ENCODE data around the gene ZNF367.
A peak's percentile ranks its signal among the peaks of the same experiment; 100 is the strongest.

ZNF367 gene

GRCh38 chr9:96436063-96436455 lies 17.9 kb upstream of the ZNF367 start:
- DNase-seq, result no peak

DNA sequence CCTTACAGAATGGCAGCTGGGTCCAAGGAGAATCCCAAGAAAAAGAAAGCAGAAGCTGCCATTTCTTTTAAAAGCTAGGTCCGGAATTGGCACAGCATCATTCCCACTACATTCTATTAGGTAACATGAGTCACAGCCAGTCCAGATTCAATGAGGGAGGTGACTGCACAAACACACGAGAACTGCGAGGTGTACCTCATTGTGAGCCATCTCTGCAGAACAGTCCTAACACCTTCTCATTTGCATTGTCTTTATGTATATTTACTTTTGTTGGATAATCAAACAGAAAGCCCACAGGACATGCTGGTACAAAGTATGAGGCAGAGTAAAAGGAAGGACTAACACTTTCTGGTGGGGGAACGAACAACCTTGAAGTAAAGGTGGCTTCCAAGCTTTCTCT lies 17.2 kb upstream of the ZNF367 start:
- DNase-seq, result no peak

DNA sequence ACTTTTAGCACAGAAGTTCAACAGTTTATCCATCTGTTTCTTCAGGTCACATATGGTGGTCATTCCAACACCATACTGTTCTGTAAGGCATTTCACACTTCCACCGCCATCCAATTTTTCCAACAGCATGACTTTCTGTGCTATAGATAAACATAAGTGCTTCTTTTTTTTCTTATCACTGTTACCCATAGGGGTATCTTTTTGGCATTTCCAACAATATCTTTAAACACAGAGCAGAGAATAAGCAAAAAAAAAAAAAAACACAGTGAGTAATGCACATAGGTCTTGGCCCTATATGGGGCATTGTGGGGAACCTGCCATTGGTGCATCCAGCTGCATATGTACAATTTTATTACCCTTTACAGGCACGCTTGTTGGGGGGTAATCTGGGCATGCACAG lies 12.2 kb upstream of the ZNF367 start:
- DNase-seq, result no peak

GRCh38 chr9:96429732-96430131 lies 11.6 kb upstream of the ZNF367 start:
- no peak for DNase-seq

GRCh38 chr9:96425500-96426169 lies 7.5 kb upstream of the ZNF367 start:
- no peak for DNase-seq

GRCh38 chr9:96423985-96424336 lies 5.8 kb upstream of the ZNF367 start:
- DNase-seq, result no peak

GRCh38 chr9:96423322-96423984 lies 5.3 kb upstream of the ZNF367 start:
- DNase-seq, result no peak

DNA sequence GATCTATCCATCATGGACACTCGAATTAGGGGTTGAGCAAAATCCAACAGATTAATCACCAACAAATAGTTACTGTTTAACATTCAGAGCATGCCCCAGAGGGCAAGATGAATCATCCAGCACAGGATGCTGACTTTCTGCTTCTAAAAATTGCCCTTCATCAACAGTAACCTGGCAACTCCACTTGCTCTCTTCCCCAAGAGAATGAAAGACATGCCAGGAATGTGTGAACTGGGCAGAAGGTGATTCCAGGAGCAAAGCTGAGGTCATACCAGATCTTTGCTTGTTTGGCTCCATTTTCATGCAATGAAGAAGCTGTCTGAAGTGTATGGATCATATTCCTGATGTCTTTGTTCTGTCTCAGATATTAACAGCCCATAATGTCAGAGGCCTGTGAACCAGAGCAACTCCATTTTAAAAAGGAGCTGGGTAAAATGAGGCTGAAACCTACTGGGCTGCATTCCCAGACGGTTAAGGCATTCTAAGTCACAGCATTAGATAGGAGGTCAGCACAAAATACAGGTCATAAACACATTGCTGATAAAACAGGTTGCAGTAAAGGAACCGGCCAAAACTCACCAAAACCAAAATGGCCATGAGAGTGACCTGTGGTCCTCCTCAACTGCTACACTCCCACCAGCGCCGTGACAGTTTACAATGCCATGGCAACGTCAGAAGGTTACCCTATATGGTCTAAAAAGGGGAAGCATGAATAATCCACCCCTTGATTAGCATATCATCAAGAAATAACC lies 2.5 kb upstream of the ZNF367 start:
- no peak for DNase-seq

DNA sequence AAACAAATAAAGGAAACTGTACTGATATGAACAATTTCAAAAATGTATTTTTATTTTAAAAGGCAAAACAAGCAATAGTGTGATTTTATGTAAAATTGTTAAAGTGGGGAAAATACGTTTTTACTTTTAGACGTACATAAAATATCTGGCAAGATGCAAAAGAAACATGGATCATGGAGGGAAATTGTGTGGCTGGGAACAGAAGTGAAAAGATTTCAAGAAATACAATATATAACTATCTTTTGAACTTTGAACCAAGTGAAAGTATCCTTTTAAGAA lies 1.5 kb upstream of the ZNF367 start:
- DNase-seq, result no peak

GRCh38 chr9:96418920-96419690 lies 935 bp upstream of the ZNF367 start:
- DNase-seq, result peak; percentile 56

DNA sequence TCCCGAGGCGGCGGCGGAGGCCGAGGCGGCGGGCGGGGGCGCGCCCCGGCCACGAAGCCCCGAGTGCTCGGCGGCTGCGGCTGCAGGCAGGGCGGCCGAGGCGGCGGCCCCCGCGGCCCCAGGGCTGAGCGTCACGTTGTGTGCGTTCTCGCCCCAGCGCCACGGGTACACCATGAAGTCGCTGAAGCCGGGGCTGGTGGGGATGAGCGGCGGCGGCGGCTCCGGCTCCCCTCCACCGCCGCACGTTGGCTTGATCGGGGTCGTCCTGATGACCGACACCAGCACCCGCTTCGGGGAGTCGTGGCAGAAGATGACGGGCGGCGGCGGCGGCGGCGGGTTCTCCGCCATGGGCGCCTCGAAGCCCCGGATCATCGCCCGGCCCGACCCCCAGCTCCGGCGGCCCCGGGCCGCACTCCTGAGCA lies 498 bp downstream of the ZNF367 start:
- no peak for DNase-seq

DNA sequence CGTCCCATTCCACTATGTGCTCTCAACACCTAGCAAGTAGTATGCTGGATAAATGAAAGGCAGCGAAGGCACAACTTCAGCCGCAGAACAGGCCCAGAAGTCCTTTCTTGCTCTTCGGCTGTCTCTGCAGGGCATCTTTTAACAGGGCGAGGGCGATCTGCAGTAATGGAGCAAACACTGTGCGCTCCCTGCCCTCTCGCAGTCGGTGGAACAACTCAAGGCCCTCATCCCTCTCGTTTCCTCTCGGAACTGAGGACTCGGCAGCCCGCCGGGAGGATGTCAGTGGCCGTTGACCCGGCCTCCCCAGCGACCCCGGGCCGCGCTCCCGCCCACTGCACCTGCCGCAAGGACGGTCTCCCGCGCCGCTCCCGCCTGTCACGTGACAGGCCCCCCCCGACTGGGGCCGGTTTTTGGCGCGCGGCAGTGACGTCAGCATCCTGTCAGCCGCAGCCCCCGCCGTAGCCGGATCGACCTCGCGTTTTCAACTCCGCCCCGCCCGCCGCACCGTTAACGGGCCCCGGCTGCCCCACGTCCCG lies 1.1 kb downstream of the ZNF367 start:
- DNase-seq, result peak; percentile 92

GRCh38 chr9:96413302-96414221 lies 4.6 kb downstream of the ZNF367 start:
- peak; percentile 59 for DNase-seq

DNA sequence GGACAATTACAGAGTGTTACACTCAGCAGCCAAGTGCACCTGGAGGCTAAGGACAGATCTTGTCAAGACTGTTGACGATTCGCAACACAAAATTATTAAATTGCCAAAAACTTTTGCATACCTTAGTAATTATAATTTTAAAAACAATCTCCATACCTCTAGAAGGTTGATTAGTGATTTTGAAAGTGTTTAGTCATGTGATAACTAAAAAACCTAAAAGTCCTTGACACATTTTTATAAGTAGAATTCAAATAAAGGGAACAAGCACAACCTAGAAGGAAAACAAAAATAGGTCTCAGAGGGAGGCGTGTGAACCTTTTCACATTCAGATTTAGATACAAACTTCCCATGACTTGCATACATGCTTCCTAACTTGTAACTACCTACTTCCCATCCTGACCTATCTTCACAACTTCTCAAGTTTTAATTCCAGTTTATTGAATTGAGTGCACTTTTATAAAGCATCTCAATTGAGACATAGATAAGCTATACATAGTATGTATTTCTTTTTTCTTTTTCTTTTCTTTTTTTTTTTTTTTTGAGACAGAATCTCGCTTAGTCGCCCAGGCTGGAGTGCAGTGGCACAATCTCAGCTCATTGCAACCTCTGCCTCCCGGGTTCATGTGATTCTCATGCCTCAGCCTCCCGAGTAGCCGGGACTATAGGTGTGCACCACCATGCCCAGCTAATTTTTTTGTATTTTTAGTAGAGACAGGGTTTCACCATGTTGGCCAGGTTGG lies 5.8 kb downstream of the ZNF367 start:
- no peak for DNase-seq

DNA sequence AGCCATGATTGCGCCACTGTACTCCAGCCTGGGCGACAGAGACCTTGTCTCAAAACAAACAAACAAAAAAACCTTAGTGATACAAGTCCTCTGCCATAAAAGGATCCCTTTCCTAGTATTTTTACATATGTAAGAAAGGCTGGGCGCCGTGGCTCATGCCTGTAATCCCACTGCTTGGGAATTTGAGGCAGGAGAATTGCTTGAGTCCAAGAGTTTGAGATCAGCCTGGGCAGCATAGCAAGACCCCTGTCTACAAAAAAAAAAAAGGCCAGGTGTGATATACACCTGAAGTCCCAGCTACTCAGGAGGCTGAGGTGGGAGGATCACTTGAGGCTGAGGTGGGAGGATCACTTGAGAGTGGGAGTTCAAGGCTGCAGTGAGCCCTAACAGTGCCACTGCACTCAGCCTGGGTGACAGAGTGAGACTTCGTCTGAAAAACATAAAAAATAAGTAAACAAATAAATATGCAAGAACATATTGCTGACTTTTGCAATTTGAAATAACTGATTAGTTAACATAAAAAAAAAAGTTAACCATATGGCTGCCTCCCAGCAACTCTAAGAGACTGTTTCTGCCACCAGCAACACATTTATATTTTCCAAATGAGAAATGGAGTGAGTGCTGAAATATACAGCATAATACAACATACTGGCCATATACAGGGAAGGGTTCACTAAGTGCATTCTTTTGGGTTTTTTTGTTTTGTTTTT lies 6.9 kb downstream of the ZNF367 start:
- no peak for DNase-seq

DNA sequence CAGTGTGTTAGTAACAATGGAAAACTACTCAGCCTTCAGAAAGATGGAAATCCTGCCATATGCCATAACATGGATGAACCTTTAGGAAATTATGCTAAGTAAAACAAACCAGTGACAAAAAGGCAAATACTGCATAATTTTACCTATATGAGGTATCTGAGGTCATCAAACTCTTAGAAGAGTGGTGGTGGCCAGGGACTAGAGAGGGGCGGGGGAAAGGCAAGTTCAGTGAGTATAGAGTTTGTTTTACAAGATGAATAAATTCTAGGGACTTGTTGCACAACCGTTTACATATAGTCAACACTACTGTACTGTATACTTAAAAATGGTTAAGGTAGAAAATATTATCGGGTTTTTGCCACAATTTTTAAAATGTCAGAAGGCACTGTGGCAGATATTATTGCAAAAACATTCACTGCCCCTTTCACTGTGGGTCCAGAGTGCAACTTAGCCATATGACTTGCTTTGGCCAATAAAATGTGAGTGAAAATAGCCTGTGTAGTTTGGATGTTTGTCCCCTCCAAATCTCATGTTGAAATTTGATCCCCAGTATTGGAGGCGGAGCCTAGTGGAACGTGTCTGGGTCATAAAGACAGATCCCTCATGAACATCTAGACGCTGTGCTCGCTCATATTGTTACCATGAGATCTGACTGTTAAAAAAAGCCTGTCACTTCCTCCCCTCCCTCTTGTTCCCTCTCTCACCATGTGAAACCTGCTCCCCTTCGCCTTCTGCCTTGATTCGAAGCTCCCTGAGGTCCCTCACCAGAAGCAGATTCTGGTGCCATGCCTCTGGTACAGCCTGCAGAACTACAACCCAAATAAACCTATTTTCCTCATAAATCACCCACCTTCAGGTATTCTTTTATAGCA lies 9.5 kb downstream of the ZNF367 start:
- no peak for DNase-seq

- DNase-seq, result no peak
Observed at GRCh38 chr9:96400132-96400910, 17.8 kb downstream of the ZNF367 start.

GRCh38 chr9:96399325-96399633 lies 18.9 kb downstream of the ZNF367 start:
- DNase-seq, result no peak

All from midbrain (tissue), 1 donor.